A673 (cell line): ENCODE data around the gene KANSL1L.

Experiments used
- CTCF ChIP-seq: fragments of 300-800, 200-600 bp; sonication (generic); conservative IDR thresholded peaks from 2 replicates; pipeline ENCODE4 v1.5.1; 2017; ENCODE audit warnings: low read depth, mild to moderate bottlenecking, antibody characterized with exemption, low read length, moderate library complexity, mixed read lengths
- EZH2 ChIP-seq: fragments of 200-600 bp; sonication (generic); IDR thresholded peaks from 2 replicates; pipeline ENCODE4 v1.6.1; 2017; ENCODE audit warnings: borderline replicate concordance, low read depth, mild to moderate bottlenecking, mixed read lengths, antibody characterized with exemption, low read length; ENCODE audit not compliant: poor library complexity, severe bottlenecking

DNA sequence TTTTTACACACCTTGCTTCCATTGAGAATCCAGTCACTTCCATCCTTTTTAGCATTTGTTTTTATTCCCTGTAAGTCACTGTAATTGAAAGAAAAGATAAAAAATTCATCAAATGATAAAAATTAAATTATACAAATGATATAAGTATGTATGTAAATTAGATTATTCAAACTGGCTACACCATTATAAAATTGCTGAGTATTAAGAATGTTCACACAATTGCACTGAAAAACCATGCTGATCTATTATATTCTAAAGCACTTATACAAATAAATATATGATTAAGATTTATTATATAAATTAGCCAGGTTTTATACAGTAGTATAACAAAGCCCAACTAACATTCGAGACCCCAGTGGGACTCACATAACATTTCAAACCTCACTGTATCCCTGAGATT, 39.0 kb upstream of the KANSL1L start:
- TF ChIP-seq CTCF (no peak), EZH2 (no peak)
